LNCAP (cell line): Measurements from ENCODE around the gene HILPDA.

ENCODE experiments used
- TF ChIP-seq, protein P1 (sequence below): fragments of 450-650 bp; IDR thresholded peaks from 2 replicates; pipeline ENCODE4 v1.5.1; 2017; ENCODE audit warnings: mild to moderate bottlenecking

The HILPDA gene

DNA sequence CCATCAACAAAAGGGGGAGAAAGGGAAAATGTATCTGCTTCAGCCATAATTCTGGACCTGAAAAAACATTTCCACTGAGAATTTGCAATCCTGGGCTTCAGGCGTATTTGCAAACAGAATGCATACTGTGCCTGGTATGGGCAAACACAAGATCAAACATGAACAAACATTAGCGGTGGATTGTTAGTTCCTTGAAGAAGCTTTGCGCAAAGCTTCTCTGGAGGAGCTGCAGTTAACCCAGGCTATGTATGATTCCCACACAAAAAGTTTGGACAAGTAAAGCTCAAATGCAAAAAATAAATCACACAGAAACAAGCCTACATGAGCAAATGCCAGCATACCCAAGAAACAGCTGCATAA, 20.4 kb upstream of the HILPDA start:
- TF ChIP-seq, protein P1, sequence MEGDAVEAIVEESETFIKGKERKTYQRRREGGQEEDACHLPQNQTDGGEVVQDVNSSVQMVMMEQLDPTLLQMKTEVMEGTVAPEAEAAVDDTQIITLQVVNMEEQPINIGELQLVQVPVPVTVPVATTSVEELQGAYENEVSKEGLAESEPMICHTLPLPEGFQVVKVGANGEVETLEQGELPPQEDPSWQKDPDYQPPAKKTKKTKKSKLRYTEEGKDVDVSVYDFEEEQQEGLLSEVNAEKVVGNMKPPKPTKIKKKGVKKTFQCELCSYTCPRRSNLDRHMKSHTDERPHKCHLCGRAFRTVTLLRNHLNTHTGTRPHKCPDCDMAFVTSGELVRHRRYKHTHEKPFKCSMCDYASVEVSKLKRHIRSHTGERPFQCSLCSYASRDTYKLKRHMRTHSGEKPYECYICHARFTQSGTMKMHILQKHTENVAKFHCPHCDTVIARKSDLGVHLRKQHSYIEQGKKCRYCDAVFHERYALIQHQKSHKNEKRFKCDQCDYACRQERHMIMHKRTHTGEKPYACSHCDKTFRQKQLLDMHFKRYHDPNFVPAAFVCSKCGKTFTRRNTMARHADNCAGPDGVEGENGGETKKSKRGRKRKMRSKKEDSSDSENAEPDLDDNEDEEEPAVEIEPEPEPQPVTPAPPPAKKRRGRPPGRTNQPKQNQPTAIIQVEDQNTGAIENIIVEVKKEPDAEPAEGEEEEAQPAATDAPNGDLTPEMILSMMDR, result no peak

DNA sequence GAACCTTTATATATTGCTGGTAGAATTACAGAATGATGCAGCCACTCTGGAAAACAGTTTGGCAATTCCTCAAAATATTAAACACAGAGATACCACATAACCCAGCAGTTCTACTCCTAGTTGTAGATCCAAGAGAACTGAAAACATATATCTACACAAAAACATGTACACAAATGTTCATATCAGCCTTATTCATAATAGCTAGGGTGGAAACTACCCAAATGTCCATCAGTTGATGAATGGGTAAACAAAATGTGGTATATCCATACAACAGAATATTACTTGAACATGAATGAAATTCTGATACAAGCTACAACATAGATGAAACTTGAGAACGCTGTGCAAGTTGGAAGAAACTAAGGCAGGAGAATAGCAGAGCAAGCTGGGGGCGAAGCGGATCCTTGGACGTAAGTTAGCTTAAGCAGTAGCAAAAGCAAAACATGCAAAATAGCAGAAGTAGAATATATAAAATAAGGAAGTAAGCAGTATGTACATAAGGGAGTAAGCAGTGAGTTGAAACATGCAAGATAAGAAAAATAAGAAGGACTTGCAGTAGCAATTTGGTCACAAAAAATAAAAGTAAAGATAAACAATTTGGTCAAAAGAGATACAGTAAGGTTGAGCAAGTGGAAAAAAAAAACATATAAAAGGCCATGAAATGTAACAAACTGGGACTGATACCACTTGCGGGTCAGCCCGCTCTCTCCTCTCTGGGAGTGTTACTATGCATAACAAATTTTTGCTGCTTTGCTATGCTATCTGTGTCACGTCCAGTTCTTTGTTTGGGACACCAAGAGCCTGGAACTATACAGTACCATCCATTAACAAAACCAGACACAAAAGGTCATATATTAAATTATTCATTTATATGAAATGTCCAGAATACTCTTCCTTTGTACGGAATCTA, 18.0 kb upstream of the HILPDA start:
- TF ChIP-seq, protein P1, result no peak

DNA sequence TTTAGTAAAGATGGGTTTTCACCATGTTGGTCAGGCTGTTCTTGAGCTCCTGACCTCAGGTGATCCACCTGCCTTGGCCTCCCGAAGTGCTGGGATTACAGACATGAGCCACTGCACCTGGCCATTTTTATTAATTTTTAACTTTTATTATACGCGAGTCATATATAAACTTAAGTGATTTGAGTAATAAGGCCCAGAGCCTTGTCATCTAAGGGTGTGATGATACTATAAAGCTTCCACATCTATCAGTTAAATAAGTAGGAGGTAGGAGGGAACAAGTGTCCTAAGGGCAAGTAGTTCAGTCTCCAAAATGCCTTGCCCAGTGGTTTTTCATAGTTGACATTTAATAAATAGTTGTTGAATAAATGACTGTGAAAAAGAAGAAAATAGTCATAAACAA, 13.3 kb upstream of the HILPDA start:
- TF ChIP-seq, protein P1, result no peak

DNA sequence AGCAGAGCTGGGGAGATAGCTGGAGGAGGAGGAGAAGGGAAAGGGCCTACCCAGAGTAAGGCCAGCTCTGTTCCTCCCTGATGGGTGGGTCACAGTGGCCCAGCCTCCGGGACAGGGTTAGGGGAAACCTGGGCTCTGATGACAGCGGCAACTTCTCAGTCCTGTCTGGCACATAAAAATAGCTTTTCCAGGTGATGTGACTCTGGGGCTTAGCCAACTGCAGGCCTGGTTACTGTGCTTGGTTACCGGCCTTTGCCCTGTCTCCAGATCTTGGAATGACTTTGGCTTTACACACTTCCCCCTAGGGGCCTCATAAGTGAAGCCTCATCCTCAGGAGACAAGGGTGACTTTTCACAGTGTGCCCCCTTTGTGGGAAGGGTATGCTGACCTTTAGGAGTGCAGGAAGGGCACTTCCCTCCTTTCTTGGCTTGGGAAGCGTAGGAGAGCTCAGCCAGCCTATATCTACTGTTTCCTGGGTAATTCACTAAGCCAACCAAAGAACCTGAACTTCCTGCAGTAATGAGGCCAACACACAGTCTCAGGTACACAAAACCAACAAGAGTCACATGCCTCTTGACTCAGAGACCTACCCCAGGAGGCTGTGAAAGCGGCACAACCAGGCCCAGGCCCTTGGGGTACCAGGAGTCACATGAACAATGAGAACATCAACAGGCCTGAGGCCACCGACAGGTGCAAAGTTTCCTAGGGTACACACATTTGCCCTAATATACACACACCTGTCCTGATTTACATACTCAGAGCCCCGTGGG, 11.7 kb upstream of the HILPDA start:
- TF ChIP-seq, protein P1, result no peak

DNA sequence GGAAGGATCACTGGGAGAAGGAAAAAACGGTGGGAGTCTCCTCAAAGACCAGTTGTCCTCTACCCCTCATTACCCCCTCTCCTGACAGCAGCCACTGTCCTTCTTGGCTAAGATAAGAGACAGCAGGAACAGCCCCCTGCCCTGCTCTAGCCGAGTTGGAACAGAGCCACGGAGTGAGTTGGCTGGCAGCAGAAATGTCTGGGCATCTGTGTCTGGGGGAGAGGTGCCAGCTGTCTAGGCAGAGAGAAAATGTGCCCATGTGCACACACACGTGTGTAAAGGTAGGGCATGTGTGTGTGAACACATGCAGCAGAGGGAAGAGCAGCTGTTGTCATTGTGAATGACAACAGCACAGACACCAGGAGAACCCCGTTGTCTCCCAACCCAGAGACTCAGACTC, 9.4 kb upstream of the HILPDA start:
- TF ChIP-seq, protein P1, result no peak

DNA sequence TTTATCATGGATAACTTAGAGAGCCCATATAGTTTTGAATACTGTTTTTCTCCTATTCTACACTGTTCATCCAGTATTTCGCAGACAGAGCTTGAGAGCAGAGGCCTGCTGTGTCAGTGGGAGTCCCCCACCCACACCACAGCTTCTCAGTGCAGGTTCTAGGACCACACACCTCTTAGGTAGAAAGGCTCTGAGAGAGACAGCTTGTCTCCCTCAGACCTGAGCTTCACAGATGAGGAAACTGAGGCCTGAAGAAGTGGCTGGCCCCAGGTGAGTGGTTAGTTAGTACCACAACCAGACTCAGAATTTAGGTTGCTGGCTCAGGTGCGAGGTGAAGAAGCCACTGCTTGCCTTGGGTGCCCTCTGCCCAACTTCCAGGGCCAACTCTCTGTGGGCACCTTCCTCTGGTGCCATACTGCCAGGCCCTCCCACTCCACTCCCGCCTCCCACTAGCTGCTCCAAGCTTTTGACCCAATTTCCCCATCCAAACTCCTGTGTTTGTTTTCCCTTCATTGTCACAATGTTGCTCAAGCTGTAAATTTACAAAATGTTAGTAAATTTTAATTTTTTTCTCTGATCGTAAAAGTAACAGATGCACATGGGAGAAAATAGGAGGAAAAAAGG, 7.6 kb upstream of the HILPDA start:
- TF ChIP-seq, protein P1, result no peak

DNA sequence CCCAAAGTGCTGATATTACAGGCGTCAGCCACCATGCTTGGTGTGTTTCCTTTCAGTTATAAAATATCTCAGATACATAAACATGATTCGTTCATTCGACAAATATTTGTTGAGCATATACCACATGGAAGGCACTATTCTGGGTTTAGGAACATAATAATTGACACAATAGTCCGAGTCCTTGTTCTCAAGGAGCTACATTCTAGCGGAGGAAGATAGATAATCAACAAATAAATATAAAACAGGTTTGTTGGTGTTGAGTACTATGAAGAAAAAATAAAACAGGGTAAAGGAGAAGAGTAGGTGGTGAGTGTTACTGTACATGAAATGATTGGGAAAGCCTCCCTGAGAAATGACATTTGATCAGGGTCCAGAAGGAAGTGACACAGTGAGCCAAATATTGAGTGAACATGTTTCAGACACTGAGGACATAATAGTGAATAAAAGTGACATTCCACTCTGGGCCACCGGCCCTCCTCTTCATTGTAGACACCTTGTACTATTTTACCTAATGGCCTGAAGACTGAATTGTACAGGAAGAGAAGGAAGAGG, 6.9 kb upstream of the HILPDA start:
- TF ChIP-seq, protein P1, result no peak
